Testis (tissue), 5 donors: ENCODE data around the gene KBTBD4. TPM values are rescaled to one million over a fixed set of nuclear protein-coding genes. Genes with fewer than 3 reads are reported as not detected.
A peak's percentile ranks its signal among the peaks of the same experiment; 100 is the strongest.

Experiments used
- DNase-seq: peaks from one replicate; pipeline ENCODE4 v3.0.0-alpha.2; 2019
- H3K27ac ChIP-seq, 2 donors: fragments of 200-600 bp; sonication (generic); one replicate each; pipeline ENCODE4 v1.5.1; 2019
- H3K27me3 ChIP-seq: fragments of 200-600 bp; sonication (generic); one replicate; pipeline ENCODE4 v1.5.1; 2019
- H3K36me3 ChIP-seq: fragments of 200-600 bp; sonication (generic); one replicate; pipeline ENCODE4 v1.5.1; 2017; ENCODE audit warnings: low read depth; ENCODE audit errors: missing control alignments
- H3K4me1 ChIP-seq: fragments of 200-600 bp; sonication (generic); one replicate; pipeline ENCODE4 v1.5.1; 2019
- H3K4me3 ChIP-seq, 2 donors: fragments of 200-600 bp; sonication (generic); one replicate each; pipeline ENCODE4 v1.5.1; 2017 to 2019
- H3K9me3 ChIP-seq: fragments of 200-600 bp; sonication (generic); one replicate; pipeline ENCODE4 v1.5.1; 2017
- CTCF ChIP-seq, 3 experiments: fragments of 450-650 bp in 2 of 3; fragments of 200-600 bp in 1 of 3; sonication (generic) in 1 of 3; IDR thresholded peaks; one replicate each; pipeline ENCODE4 v1.5.1; 2016 to 2019; ENCODE audit warnings: antibody characterized with exemption in 3 of 3, mild to moderate bottlenecking in 2 of 3, moderate library complexity in 1 of 3
- POLR2A ChIP-seq: fragments of 450-650 bp; IDR thresholded peaks from one replicate; pipeline ENCODE4 v1.6.1; 2017; ENCODE audit warnings: antibody characterized with exemption, mild to moderate bottlenecking, moderate library complexity
- WGBS, 2 donors: methylation state at CpG; one replicate each; pipeline ENCODE4 v1.1.5; 2018; 5-methylcytosine and 5-hydroxymethylcytosine counted together
- intact Hi-C: fragments of 100-400 bp; cut with DNase I; formaldehyde crosslinking; loops from one replicate; pipeline ENCODE4 v1.15.1; 2023; ENCODE audit warnings: low total_unique reads
- long read RNA-seq, 2 donors: transcript quantifications; one replicate each; lab custom pipeline, GENCODE V29; 2026
- polyA plus RNA-seq: library from polyadenylated mRNA; stranded (reverse); fragments of 350-450 nt; fragmentation: Illumina TruSeq; extraction: RNeasy Lipid Tissue Mini Kit (QIAGEN cat#74804); gene quantifications from one replicate; pipeline ENCODE4 v1.2.3, GENCODE V29; 2014; ENCODE audit warnings: low read depth, low replicate concordance; ENCODE audit not compliant: insufficient read depth
- total RNA-seq, 2 donors: library from RNA; depleted of rRNA; stranded (reverse); fragments of >200 nt; gene quantifications; one replicate each; pipeline ENCODE4 v1.2.3, GENCODE V29; 2016

Gene KBTBD4
- 10 to 100 TPM; 27.8 to 35.5 TPM for total RNA-seq
- polyA plus RNA-seq = 35.9 TPM
- long read RNA-seq, donor 1, transcript KBTBD4-202 (4 exons, 2,372 nt) = major isoform, 10 of 16 reads
- long read RNA-seq, donor 1, partial matches to known transcripts = 0 of 16 reads
- long read RNA-seq, donor 1, other reads (novel, unspliced or antisense) = 0 of 16 reads
- long read RNA-seq, donor 2, partial matches to known transcripts = 60 of 118 reads
- long read RNA-seq, donor 2, other reads (novel, unspliced or antisense) = 54 of 118 reads

DNA sequence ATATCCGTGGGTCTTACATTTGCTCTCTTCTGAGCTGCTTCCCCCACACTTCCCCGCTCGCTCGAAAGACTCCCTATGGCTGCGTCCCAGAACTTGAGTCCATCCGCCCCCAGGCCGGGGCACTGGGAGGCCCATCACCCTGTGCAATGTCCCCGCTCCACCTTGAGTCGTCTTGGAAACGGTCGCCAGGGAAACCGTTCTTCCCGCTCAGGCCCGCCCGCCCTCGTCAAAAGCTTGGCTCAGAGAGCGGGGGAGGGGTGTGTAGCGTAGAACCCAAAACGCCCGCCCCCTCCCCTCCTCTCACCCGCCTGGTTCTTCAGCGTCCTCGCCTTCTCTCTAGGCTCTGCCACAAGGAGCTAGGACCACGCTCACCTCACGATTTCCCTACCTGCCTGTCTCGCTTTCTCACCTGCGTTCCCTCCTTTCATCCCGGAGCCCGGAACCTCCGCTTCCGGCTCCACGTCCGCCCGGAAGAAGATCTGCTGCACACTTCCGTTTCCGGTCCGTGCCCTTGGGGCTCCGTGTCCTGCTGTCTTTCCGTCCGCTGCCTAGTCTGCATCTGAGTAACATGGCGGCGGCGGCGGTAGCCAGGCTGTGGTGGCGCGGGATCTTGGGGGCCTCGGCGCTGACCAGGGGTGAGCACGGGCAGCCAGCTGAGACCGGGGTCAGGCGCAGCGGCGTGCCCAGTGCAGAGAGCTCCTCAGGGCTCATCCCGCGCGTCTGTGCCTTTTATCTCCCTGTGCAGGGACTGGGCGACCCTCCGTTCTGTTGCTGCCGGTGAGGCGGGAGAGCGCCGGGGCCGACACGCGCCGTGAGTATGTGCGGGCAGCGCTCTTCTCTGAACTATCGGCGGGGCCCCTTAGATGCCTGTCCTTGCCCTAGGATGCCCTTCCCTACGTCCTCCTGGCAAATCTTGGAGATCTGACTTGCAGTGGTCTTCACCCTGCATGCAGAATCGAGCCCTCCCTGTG is at the start of gene KBTBD4, which contains the start of gene NDUFS3:
Gene KBTBD4, minus strand, starts transcription at position 447 of the 971 bp plus-strand sequence. Its CDS starts 19 bp downstream, at position 428.
Gene NDUFS3, plus strand, starts transcription at position 551 of the 971 bp plus-strand sequence. Its CDS starts 18 bp downstream, at position 569.
- H3K9me3 ChIP-seq = no peaks in the 10 kb centered on the region
- no peaks in the 10 kb centered on the region for H3K27me3 ChIP-seq
- H3K4me1 ChIP-seq = peaks cover 18% of the 10 kb centered on the region
- 0 to 1% methylated on average over 30 to 63 of the region's 72 CpGs for WGBS, 2 donors
- peak within 1 kb of the TSS; percentile 91 to 95 for H3K27ac ChIP-seq
- TF ChIP-seq CTCF (IDR thresholded peaks at IDR 0.05) = no peak
- TF ChIP-seq POLR2A = no peak
- intact Hi-C loops = no loop called here
- DNase-seq = peak; percentile 94
- no peaks in the 10 kb centered on the region for H3K36me3 ChIP-seq
- peak within 1 kb of the TSS; percentile 92 to 94 for H3K4me3 ChIP-seq

DNA sequence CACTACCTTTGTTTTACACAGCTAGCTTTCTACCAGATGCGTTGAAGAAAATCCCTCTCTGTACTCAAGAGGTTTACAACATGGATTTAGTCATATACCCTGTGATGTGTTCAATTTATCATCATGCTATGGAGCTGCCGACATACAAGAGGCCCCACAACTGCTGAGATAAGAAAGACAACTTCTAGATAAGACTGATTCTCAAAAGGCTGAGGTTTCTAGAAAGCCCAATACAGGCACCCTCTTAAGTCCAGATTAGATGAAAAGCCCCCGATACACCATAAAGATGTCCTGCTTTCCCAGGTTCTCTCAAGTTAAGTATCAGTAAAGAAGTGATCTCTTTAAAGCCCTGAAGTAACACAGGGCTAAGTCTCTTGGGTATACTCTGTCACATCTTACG is 49.3 kb upstream of the KBTBD4 start:
- Histone ChIP-seq H3K27me3 (no peaks in the 10 kb centered on the region), H3K36me3 (no peaks in the 10 kb centered on the region), H3K4me3 (no peak overlapping the region), H3K27ac (no peak overlapping the region), H3K9me3 (no peaks in the 10 kb centered on the region), H3K4me1 (no peaks in the 10 kb centered on the region)
- TF ChIP-seq CTCF (IDR thresholded peaks at IDR 0.05) = no peak
- TF ChIP-seq POLR2A = no peak
- intact Hi-C loops = no loop called here
- 84 to 87% methylated on average over 4 of the region's 4 CpGs for whole genome bisulfite sequencing, 2 donors
- no peak for DNase-seq

- no peak for TF ChIP-seq POLR2A
- TF ChIP-seq CTCF (IDR thresholded peaks at IDR 0.05) = no peak
- H3K27ac ChIP-seq = no peak overlapping the region
- no peaks in the 10 kb centered on the region for H3K4me1 ChIP-seq
- H3K4me3 ChIP-seq = no peak overlapping the region
- no peaks in the 10 kb centered on the region for H3K27me3 ChIP-seq
- intact Hi-C loops = no loop called here
- no peaks in the 10 kb centered on the region for H3K9me3 ChIP-seq
- DNase-seq = no peak
- WGBS, 2 donors = 89 to 93% methylated on average over 8 of the region's 8 CpGs
- H3K36me3 ChIP-seq = no peaks in the 10 kb centered on the region
These were observed 47.5 kb upstream of the KBTBD4 start for GRCh38 chr11:47626234-47626633.

- Histone ChIP-seq H3K27me3 (no peaks in the 10 kb centered on the region), H3K36me3 (no peaks in the 10 kb centered on the region), H3K9me3 (no peaks in the 10 kb centered on the region), H3K4me3 (no peak overlapping the region), H3K27ac (no peak overlapping the region), H3K4me1 (no peaks in the 10 kb centered on the region)
- no peak for DNase-seq
- TF ChIP-seq CTCF (IDR thresholded peaks at IDR 0.05) = no peak
- intact Hi-C loops = no loop called here
- 93 to 95% methylated on average over 2 of the region's 2 CpGs for WGBS, 2 donors
These were observed 42.1 kb upstream of the KBTBD4 start for GRCh38 chr11:47620836-47621378.
